ENCODE results near the gene RICTOR.

DNA sequence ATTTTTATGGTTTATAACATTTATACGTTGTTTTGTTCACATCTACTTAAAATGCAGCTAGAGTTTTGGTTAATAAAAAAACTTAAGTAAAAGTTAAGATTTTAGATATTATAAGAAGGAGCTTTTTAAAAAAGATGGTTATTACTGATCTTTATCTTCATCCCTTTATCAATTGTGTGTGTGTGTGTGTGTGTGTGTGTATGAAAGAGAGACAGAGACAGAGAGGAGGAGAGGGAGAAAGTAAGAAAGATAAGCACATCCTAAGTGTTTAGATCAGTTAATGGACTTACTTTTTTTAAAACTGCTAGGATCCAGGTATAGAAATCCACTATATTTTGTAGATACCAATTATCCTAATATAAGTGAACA is 45.8 kb upstream of the RICTOR start:
- TF ChIP-seq EZH2phosphoT487 (IDR thresholded peaks at IDR 0.05; ENCODE audit: borderline replicate concordance, low read length) (no peak), EZH2 (IDR thresholded peaks at IDR 0.05; ENCODE audit: low read length, unreplicated experiment) (no peak)
- TF ChIP-seq, protein P1, sequence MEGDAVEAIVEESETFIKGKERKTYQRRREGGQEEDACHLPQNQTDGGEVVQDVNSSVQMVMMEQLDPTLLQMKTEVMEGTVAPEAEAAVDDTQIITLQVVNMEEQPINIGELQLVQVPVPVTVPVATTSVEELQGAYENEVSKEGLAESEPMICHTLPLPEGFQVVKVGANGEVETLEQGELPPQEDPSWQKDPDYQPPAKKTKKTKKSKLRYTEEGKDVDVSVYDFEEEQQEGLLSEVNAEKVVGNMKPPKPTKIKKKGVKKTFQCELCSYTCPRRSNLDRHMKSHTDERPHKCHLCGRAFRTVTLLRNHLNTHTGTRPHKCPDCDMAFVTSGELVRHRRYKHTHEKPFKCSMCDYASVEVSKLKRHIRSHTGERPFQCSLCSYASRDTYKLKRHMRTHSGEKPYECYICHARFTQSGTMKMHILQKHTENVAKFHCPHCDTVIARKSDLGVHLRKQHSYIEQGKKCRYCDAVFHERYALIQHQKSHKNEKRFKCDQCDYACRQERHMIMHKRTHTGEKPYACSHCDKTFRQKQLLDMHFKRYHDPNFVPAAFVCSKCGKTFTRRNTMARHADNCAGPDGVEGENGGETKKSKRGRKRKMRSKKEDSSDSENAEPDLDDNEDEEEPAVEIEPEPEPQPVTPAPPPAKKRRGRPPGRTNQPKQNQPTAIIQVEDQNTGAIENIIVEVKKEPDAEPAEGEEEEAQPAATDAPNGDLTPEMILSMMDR (conservative IDR thresholded peaks at IDR 0.05; ENCODE audit: low read depth, low read length) = no peak

Data from PC-3 (cell line).